Left lung (tissue), 10 donors: Measurements from ENCODE around the gene NUB1. TPM values are rescaled to one million over a fixed set of nuclear protein-coding genes. Genes with fewer than 3 reads are reported as not detected.

Source experiments
- ATAC-seq: fragments of 200-7000 bp; cut with Tn5 transposase; one replicate; pipeline ENCODE4 v1.9.1; 2020; ENCODE audit warnings: moderate library complexity
- DNase-seq, 4 donors: peaks; one replicate each; pipeline ENCODE4 v3.0.0-alpha.2; 2013 to 2020
- H3K27ac ChIP-seq, 2 donors: fragments of 200-600 bp; sonication (generic) in 1 of 2; one replicate each; pipeline versions ENCODE4 v1.5.0 to v1.8.0; 2020 to 2021
- H3K27me3 ChIP-seq, 2 donors: fragments of 200-600 bp; sonication (generic) in 1 of 2; one replicate each; pipeline versions ENCODE4 v1.5.0 to v1.8.0; 2020 to 2021
- H3K36me3 ChIP-seq, 2 donors: fragments of 200-600 bp; sonication (generic) in 1 of 2; one replicate each; pipeline versions ENCODE4 v1.5.0 to v1.8.0; 2020 to 2021
- H3K4me1 ChIP-seq, 2 donors: fragments of 200-600 bp; one replicate each; pipeline ENCODE4 v1.8.0; 2021
- H3K4me3 ChIP-seq, 2 donors: fragments of 200-600 bp; sonication (generic) in 1 of 2; one replicate each; pipeline versions ENCODE4 v1.5.0 to v1.8.0; 2020 to 2021; ENCODE audit warnings: mild to moderate bottlenecking in 1 of 2
- H3K9me3 ChIP-seq, 2 donors: fragments of 200-600 bp; sonication (generic) in 1 of 2; one replicate each; pipeline versions ENCODE4 v1.5.0 to v1.8.0; 2020 to 2021
- CTCF ChIP-seq, 2 donors: fragments of 200-600 bp; sonication (generic) in 1 of 2; IDR thresholded peaks; one replicate each; pipeline versions ENCODE4 v1.5.0 to v1.8.0; 2021; ENCODE audit warnings: antibody characterized with exemption in 2 of 2
- intact Hi-C, 2 donors: fragments of 100-400 bp; cut with DNase I; formaldehyde crosslinking; loops; one replicate each; pipeline versions ENCODE4 v1.11.2 to v1.14.2; 2022
- polyA plus RNA-seq, 6 donors: library from polyadenylated mRNA; unstranded; fragments of 120-200 nt; gene quantifications; one replicate each; pipeline ENCODE4 v1.2.1, GENCODE V29; 2013; ENCODE audit not compliant: insufficient read length in 6 of 6
- total RNA-seq, 2 donors: library from RNA; stranded (reverse); fragmentation: NEBNext Ultra II Directional; extraction: Animal tissue kit (Norgen Biotek cat#: 25700); gene quantifications; one replicate each; pipeline ENCODE4 v1.2.1, GENCODE V29; 2021
- donor health status: DM: no; HTN: yes; CAD: no.
- donor health status: DM: no; HTN: no; CAD: no.

Gene NUB1
- total and polyA plus RNA-seq, 8 donors = 40.9 to 81.8 (median 72.0) TPM

- no peaks in the 10 kb centered on the region for H3K9me3 ChIP-seq
- peaks cover 19 to 69% of the 10 kb centered on the region in 2 donors for H3K27me3 ChIP-seq
- no peak for TF ChIP-seq CTCF (IDR thresholded peaks at IDR 0.05)
- peaks cover 0 to 14% of the 10 kb centered on the region in 2 donors for H3K36me3 ChIP-seq
- intact Hi-C loops = no loop called here
- DNase-seq (peak in 1 of 4 donors; percentile 59), ATAC-seq (no peak)
- H3K4me3 ChIP-seq = no peak overlapping the region
- no peak overlapping the region for H3K27ac ChIP-seq
- peaks cover 0 to 15% of the 10 kb centered on the region in 2 donors for H3K4me1 ChIP-seq
Measured at GRCh38 chr7:151383638-151384351, 42.2 kb downstream of the NUB1 start.

GRCh38 chr7:151384352-151384697 is 42.7 kb downstream of the NUB1 start:
- Histone ChIP-seq H3K36me3 (peaks cover 0 to 8% of the 10 kb centered on the region in 2 donors), H3K27ac (no peak overlapping the region), H3K4me3 (no peak overlapping the region), H3K27me3 (peaks cover 19 to 69% of the 10 kb centered on the region in 2 donors), H3K4me1 (peaks cover 0 to 15% of the 10 kb centered on the region in 2 donors), H3K9me3 (no peaks in the 10 kb centered on the region)
- DNase-seq (no peak), ATAC-seq (no peak)
- no peak for TF ChIP-seq CTCF (IDR thresholded peaks at IDR 0.05)
- intact Hi-C loops = no loop called here

- peaks cover 19 to 71% of the 10 kb centered on the region in 2 donors for H3K27me3 ChIP-seq
- intact Hi-C loops = no loop called here
- H3K4me3 ChIP-seq = no peak overlapping the region
- ATAC-seq (peak; percentile 22), DNase-seq (peak in 1 of 4 donors; percentile 76)
- TF ChIP-seq CTCF (IDR thresholded peaks at IDR 0.05) = no peak
- no peaks in the 10 kb centered on the region for H3K9me3 ChIP-seq
- H3K27ac ChIP-seq = no peak overlapping the region
- H3K36me3 ChIP-seq = peaks cover 0 to 1% of the 10 kb centered on the region in 2 donors
- H3K4me1 ChIP-seq = peaks cover 0 to 15% of the 10 kb centered on the region in 2 donors
Measured at GRCh38 chr7:151384776-151385625, 43.4 kb downstream of the NUB1 start.

GRCh38 chr7:151385626-151386300 is 44.2 kb downstream of the NUB1 start:
- intact Hi-C loops = no loop called here
- DNase-seq = peak in 1 of 4 donors; percentile 72
- peaks cover 19 to 75% of the 10 kb centered on the region in 2 donors for H3K27me3 ChIP-seq
- no peak for TF ChIP-seq CTCF (IDR thresholded peaks at IDR 0.05)
- H3K4me1 ChIP-seq = peaks cover 0 to 15% of the 10 kb centered on the region in 2 donors
- H3K4me3 ChIP-seq = no peak overlapping the region
- no peak for ATAC-seq
- H3K9me3 ChIP-seq = no peaks in the 10 kb centered on the region
- H3K27ac ChIP-seq = no peak overlapping the region
- H3K36me3 ChIP-seq = no peaks in the 10 kb centered on the region
